Ureter (tissue), 1 donor: ENCODE data around the gene PNPLA4. TPM values are rescaled to one million over a fixed set of nuclear protein-coding genes. Genes with fewer than 3 reads are reported as not detected.

ENCODE experiments used
- DNase-seq: peaks from one replicate; pipeline ENCODE4 v3.0.0-alpha.2; 2020; ENCODE audit warnings: low spot score
- total RNA-seq: library from RNA; stranded (reverse); gene quantifications from one replicate; pipeline ENCODE4 v1.2.4, GENCODE V29; 2023
- donor health status: DM: yes; HTN: yes; CAD: no.

PNPLA4 gene
- total RNA-seq = 31.8 TPM

GRCh38 chrX:7927259-7928167, at the start of gene PNPLA4:
Gene PNPLA4 (minus strand): TSS chrX:7927413. CDS start chrX:7926119, 1,294 bp downstream.
- peak; percentile 89 for DNase-seq

- DNase-seq = no peak
Measured at GRCh38 chrX:7972586-7972985, 45.4 kb upstream of the PNPLA4 start.

GRCh38 chrX:7970428-7970827, 43.2 kb upstream of the PNPLA4 start:
- DNase-seq = no peak

- no peak for DNase-seq
Measured at GRCh38 chrX:7965436-7965835, 38.2 kb upstream of the PNPLA4 start.

- no peak for DNase-seq
Measured at GRCh38 chrX:7960246-7960645, 33.0 kb upstream of the PNPLA4 start.

- DNase-seq = no peak
Measured at GRCh38 chrX:7953446-7953845, 26.2 kb upstream of the PNPLA4 start.

- no peak for DNase-seq
Measured at GRCh38 chrX:7950865-7951264, 23.7 kb upstream of the PNPLA4 start.

- no peak for DNase-seq
Measured at GRCh38 chrX:7948483-7948882, 21.3 kb upstream of the PNPLA4 start.

- DNase-seq = no peak
Measured at GRCh38 chrX:7946960-7947359, 19.7 kb upstream of the PNPLA4 start.

GRCh38 chrX:7943600-7944245, 16.5 kb upstream of the PNPLA4 start:
- no peak for DNase-seq

GRCh38 chrX:7941390-7942042, 14.3 kb upstream of the PNPLA4 start:
- no peak for DNase-seq

- DNase-seq = no peak
Measured at GRCh38 chrX:7934026-7934425, 6.8 kb upstream of the PNPLA4 start.

GRCh38 chrX:7926914-7927258, 327 bp downstream of the PNPLA4 start:
- DNase-seq = no peak

GRCh38 chrX:7926501-7926900, 712 bp downstream of the PNPLA4 start:
- DNase-seq = no peak

- peak; percentile 65 for DNase-seq
Measured at GRCh38 chrX:7925867-7926472, 1.2 kb downstream of the PNPLA4 start.

GRCh38 chrX:7921750-7922149, 5.5 kb downstream of the PNPLA4 start:
- DNase-seq = no peak

GRCh38 chrX:7908821-7909220, 18.4 kb downstream of the PNPLA4 start:
- no peak for DNase-seq

- no peak for DNase-seq
Measured at GRCh38 chrX:7904562-7904961, 22.7 kb downstream of the PNPLA4 start.

GRCh38 chrX:7891928-7892327, 35.3 kb downstream of the PNPLA4 start:
- no peak for DNase-seq

GRCh38 chrX:7889680-7890079, 37.5 kb downstream of the PNPLA4 start:
- DNase-seq = no peak

- no peak for DNase-seq
Measured at GRCh38 chrX:7889135-7889534, 38.1 kb downstream of the PNPLA4 start.

GRCh38 chrX:7876957-7877356, 50.3 kb downstream of the PNPLA4 start:
- DNase-seq = no peak
